Skin epidermis (tissue), 12 donors: ENCODE measurements around the gene TMEM43.

Experiments
- H3K27ac ChIP-seq, 21 experiments: fragments of 200-600 bp; sonication (generic) in 11 of 21; one replicate each; pipeline ENCODE4 v1.5.0; 2020; ENCODE audit warnings: mild to moderate bottlenecking in 3 of 21, inconsistent platforms in 2 of 21, moderate library complexity in 2 of 21
- H3K4me3 ChIP-seq, 7 experiments: fragments of 200-600 bp; sonication (generic) in 2 of 7; one replicate each; pipeline ENCODE4 v1.5.0; 2020; ENCODE audit warnings: inconsistent platforms in 2 of 7, mild to moderate bottlenecking in 2 of 7, moderate library complexity in 1 of 7

Gene TMEM43

GRCh38 chr3:14134291-14134690, 9.4 kb downstream of the TMEM43 start:
- H3K27ac ChIP-seq = peak overlapping the region in 1 of 21 experiments; percentile 11

GRCh38 chr3:14135581-14135980, 10.7 kb downstream of the TMEM43 start:
- Histone ChIP-seq H3K27ac (no peak overlapping the region), H3K4me3 (no peak overlapping the region)

More at GRCh38 chr3:14134291-14134690, 9.4 kb downstream of the TMEM43 start:
- no peak overlapping the region for H3K4me3 ChIP-seq

- Histone ChIP-seq H3K27ac (peak overlapping the region in 9 of 21 experiments; percentile 3 to 69 (median 28)), H3K4me3 (no peak overlapping the region)
These were observed 12.2 kb downstream of the TMEM43 start for GRCh38 chr3:14137004-14137403.

- no peak overlapping the region for H3K4me3 ChIP-seq
- H3K27ac ChIP-seq = peak overlapping the region in 7 of 21 experiments; percentile 3 to 69 (median 33)
These were observed 12.6 kb downstream of the TMEM43 start for GRCh38 chr3:14137445-14137844.

GRCh38 chr3:14138109-14138877, 13.4 kb downstream of the TMEM43 start:
- Histone ChIP-seq H3K27ac (peak overlapping the region in 2 of 21 experiments; percentile 50 to 69), H3K4me3 (no peak overlapping the region)

GRCh38 chr3:14138878-14139655, 14.2 kb downstream of the TMEM43 start:
- peak overlapping the region in 3 of 21 experiments; percentile 28 to 98 (median 36) for H3K27ac ChIP-seq
- H3K4me3 ChIP-seq = no peak overlapping the region

GRCh38 chr3:14139771-14140170, 14.9 kb downstream of the TMEM43 start:
- H3K4me3 ChIP-seq = no peak overlapping the region
- peak overlapping the region in 6 of 21 experiments; percentile 5 to 98 (median 27) for H3K27ac ChIP-seq

GRCh38 chr3:14140668-14141067, 15.8 kb downstream of the TMEM43 start:
- Histone ChIP-seq H3K27ac (peak overlapping the region in 8 of 21 experiments; percentile 15 to 98 (median 86)), H3K4me3 (no peak overlapping the region)

GRCh38 chr3:14141144-14141543, 16.3 kb downstream of the TMEM43 start:
- Histone ChIP-seq H3K4me3 (no peak overlapping the region), H3K27ac (peak overlapping the region in 11 of 21 experiments; percentile 15 to 98 (median 84))

GRCh38 chr3:14141602-14142341, 16.9 kb downstream of the TMEM43 start:
- peak overlapping the region in 19 of 21 experiments; percentile 15 to 98 (median 87) for H3K27ac ChIP-seq

GRCh38 chr3:14142567-14143270, 17.9 kb downstream of the TMEM43 start:
- peak overlapping the region in 19 of 21 experiments; percentile 5 to 98 (median 88) for H3K27ac ChIP-seq
- no peak overlapping the region for H3K4me3 ChIP-seq

More at GRCh38 chr3:14141602-14142341, 16.9 kb downstream of the TMEM43 start:
- no peak overlapping the region for H3K4me3 ChIP-seq

- H3K4me3 ChIP-seq = no peak overlapping the region
- peak overlapping the region in 20 of 21 experiments; percentile 63 to 98 (median 88) for H3K27ac ChIP-seq
These were observed 18.7 kb downstream of the TMEM43 start for GRCh38 chr3:14143271-14144225.

- H3K27ac ChIP-seq = peak overlapping the region; percentile 70 to 98 (median 88)
- peak overlapping the region in 2 of 7 experiments; percentile 2 to 12 for H3K4me3 ChIP-seq
These were observed 19.7 kb downstream of the TMEM43 start for GRCh38 chr3:14144423-14145075.

GRCh38 chr3:14145236-14145635, 20.4 kb downstream of the TMEM43 start:
- Histone ChIP-seq H3K4me3 (peak overlapping the region in 1 of 7 experiments; percentile 2), H3K27ac (peak overlapping the region in 20 of 21 experiments; percentile 71 to 98 (median 88))

GRCh38 chr3:14145670-14146380, 21.0 kb downstream of the TMEM43 start:
- Histone ChIP-seq H3K4me3 (no peak overlapping the region), H3K27ac (peak overlapping the region in 20 of 21 experiments; percentile 22 to 98 (median 88))

GRCh38 chr3:14146381-14147065, 21.7 kb downstream of the TMEM43 start:
- H3K27ac ChIP-seq = peak overlapping the region in 18 of 21 experiments; percentile 3 to 98 (median 88)

More at GRCh38 chr3:14146381-14147065, 21.7 kb downstream of the TMEM43 start:
- no peak overlapping the region for H3K4me3 ChIP-seq
